ENCODE measurements around the gene RNF212. TPM values are rescaled to one million over a fixed set of nuclear protein-coding genes. Genes with fewer than 3 reads are reported as not detected.

The RNF212 gene
- total RNA-seq, 6 experiments from 2014 or later, result not detected

- DNase-seq, result no peak
- no peaks in the 10 kb centered on the region for H3K9me3 Mint-ChIP-seq
- H3K4me3 Mint-ChIP-seq, result no peak overlapping the region
- H3K27me3 Mint-ChIP-seq (ENCODE audit: insufficient read depth), result peaks cover 52% of the 10 kb centered on the region
- H3K36me3 Mint-ChIP-seq (ENCODE audit: low read depth), result no peaks in the 10 kb centered on the region
- no peak for TF ChIP-seq CTCF (IDR thresholded peaks at IDR 0.05)
- H3K27ac Mint-ChIP-seq, result no peak overlapping the region
- H3K4me1 Mint-ChIP-seq (ENCODE audit: low read depth), result peaks cover 9% of the 10 kb centered on the region; the same call in 1 of the 2 replicates
These were observed 26.5 kb upstream of the RNF212 start for GRCh38 chr4:1139860-1140259.

GRCh38 chr4:1137850-1138249 lies 24.5 kb upstream of the RNF212 start:
- no peak for DNase-seq
- H3K27me3 Mint-ChIP-seq (ENCODE audit: insufficient read depth), result peaks cover 53% of the 10 kb centered on the region
- no peak overlapping the region for H3K27ac Mint-ChIP-seq
- no peaks in the 10 kb centered on the region for H3K9me3 Mint-ChIP-seq
- peak overlapping the region; percentile 28; the same call in 1 of the 2 replicates for H3K4me3 Mint-ChIP-seq
- H3K36me3 Mint-ChIP-seq (ENCODE audit: low read depth), result no peaks in the 10 kb centered on the region
- no peak for TF ChIP-seq CTCF (IDR thresholded peaks at IDR 0.05)
- H3K4me1 Mint-ChIP-seq (ENCODE audit: low read depth), result peaks cover 9% of the 10 kb centered on the region; the same call in 1 of the 2 replicates

GRCh38 chr4:1137063-1137776 lies 23.9 kb upstream of the RNF212 start:
- Mint-ChIP-seq H3K9me3 (no peaks in the 10 kb centered on the region), H3K4me3 (peak overlapping the region; percentile 28; the same call in 1 of the 2 replicates), H3K27ac (no peak overlapping the region), H3K27me3 (ENCODE audit: insufficient read depth) (peaks cover 48% of the 10 kb centered on the region), H3K4me1 (ENCODE audit: low read depth) (peaks cover 9% of the 10 kb centered on the region; the same call in 1 of the 2 replicates), H3K36me3 (ENCODE audit: low read depth) (no peaks in the 10 kb centered on the region)
- TF ChIP-seq CTCF (IDR thresholded peaks at IDR 0.05), result no peak
- DNase-seq, result no peak

- no peak for DNase-seq
- peaks cover 9% of the 10 kb centered on the region; the same call in 1 of the 2 replicates for H3K4me1 Mint-ChIP-seq (ENCODE audit: low read depth)
- no peak for TF ChIP-seq CTCF (IDR thresholded peaks at IDR 0.05)
- peaks cover 42% of the 10 kb centered on the region for H3K27me3 Mint-ChIP-seq (ENCODE audit: insufficient read depth)
- H3K4me3 Mint-ChIP-seq, result no peak overlapping the region
- no peak overlapping the region for H3K27ac Mint-ChIP-seq
- H3K9me3 Mint-ChIP-seq, result no peaks in the 10 kb centered on the region
- no peaks in the 10 kb centered on the region for H3K36me3 Mint-ChIP-seq (ENCODE audit: low read depth)
These were observed 22.7 kb upstream of the RNF212 start for GRCh38 chr4:1136048-1136447.

- Mint-ChIP-seq H3K9me3 (no peaks in the 10 kb centered on the region), H3K36me3 (ENCODE audit: low read depth) (no peaks in the 10 kb centered on the region), H3K4me1 (ENCODE audit: low read depth) (peaks cover 9% of the 10 kb centered on the region; the same call in 1 of the 2 replicates), H3K27me3 (ENCODE audit: insufficient read depth) (peaks cover 31% of the 10 kb centered on the region), H3K4me3 (no peak overlapping the region), H3K27ac (no peak overlapping the region)
- TF ChIP-seq CTCF (IDR thresholded peaks at IDR 0.05), result no peak
- DNase-seq, result no peak
These were observed 19.7 kb upstream of the RNF212 start for GRCh38 chr4:1133033-1133432.

Data from HFFc6 (cell line).